GM18508 (cell line): ENCODE results near the gene DACT3.

ENCODE experiments used
- ATAC-seq: cut with Tn5 transposase; IDR thresholded peaks from one replicate; pipeline ENCODE4 v1.9.1; 2021; ENCODE audit warnings: moderate number of reproducible peaks; ENCODE audit not compliant: insufficient read depth, unreplicated experiment

DACT3 gene

GRCh38 chr19:46670813-46671212, 9.8 kb upstream of the DACT3 start:
- ATAC-seq = no peak

- ATAC-seq = no peak
Measured at GRCh38 chr19:46668662-46669061, 7.7 kb upstream of the DACT3 start.

DNA sequence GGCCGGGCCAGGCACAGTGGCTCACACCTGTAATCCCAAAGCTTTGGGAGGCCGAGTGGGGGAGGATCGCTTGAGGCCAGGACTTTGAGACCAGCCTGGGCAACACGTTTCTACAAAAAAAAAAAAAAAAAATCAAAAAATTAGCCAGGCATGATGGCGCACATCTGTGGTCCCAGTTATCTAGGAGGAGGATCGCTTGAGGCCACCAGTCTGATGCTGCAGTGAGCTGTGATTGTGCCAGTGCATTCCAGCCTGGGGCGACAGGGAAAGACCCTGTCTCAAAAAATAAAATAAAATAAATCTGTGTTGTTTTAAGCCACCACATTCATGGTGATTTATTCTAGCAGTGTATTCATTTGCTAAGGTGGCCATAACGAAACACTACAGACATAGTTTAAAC, 4.1 kb upstream of the DACT3 start:
- no peak for ATAC-seq

DNA sequence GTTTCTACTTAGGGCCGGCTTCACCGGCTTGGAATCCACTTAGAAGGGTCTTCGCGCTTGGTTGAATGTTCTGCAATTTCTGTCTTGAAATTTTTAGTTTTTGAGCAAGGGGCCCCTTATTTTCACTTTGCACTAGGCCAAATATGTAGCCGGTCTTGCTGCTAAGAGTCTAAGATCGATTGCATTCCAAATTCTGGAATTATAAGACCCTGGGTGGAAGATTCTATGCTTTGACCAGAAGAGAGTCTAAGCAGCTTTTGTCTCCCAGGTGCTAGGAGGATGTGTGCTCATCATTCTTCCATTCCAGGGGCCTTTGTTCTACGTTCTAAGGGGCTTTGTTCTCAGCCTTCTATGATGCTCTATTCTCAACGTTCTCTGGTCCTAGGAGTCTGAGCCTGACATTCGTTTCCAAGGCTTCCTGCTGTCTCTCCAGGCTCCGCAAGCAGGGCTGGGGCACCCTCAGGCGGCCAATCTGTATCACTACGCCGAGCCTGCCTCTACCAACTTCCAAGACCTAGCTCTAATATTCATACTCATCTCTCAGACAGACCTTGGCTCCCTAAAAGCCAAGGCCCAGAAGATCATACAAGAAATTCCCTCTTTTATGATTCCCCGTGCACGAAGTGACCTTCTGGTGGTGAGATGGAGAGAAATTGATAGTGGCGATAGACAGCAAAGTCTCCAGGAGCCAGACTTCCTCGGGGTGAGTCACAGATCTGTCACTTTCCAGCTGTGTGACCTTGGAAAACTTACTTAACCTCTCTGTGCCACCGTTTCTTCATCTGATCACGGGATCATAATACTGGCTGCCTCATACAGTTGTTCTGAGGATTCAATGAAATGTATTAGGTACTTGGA, 982 bp upstream of the DACT3 start:
- no peak for ATAC-seq

DNA sequence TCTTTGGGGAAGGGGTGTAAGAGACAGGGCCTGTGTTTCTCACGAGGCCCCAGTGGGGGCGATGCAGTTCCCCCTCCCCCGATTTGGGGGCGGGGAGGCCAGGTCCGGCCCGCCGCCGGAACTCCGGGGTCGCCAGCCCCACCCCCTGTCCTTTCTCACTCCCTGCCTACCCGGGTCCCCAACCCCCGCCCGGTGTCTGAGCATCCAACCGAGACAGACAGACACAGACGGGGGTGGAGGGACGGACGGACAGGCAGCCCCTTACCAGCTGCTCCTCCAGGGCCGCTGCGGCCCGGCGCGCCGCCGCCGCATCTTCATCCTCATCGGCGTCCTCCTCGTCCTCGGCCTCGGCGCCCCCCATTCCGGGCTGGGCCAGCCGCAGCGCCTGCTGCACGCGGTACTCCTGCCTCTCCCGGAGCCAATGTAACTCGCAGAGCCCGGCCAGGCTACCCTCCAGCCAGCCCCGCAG, 397 bp downstream of the DACT3 start:
- ATAC-seq = no peak

DNA sequence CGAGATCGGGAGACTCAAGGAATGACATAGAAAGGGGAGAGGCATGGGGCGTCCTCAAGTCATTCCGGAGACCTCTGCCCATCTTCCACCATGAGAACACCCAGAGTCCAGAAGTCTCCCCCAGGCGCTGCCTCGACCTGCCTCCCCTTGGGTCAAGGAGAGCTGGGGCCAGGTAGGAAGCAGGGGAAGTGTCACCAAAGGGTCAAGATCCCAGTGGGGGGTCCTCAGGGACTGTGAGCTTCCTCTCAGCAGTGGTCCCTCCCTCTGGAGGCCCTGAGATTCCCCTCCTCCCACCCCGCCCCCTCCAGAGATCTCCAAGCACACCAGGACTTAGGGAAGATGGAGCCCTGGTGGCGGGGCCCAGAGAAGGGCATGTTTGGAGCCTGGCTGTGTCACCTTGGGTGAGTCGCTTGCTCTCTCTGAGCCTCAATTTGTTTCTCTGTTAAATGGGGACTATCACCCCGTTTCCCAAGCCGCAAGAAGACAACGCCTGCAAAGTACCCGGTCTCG, 919 bp downstream of the DACT3 start:
- ATAC-seq = no peak

DNA sequence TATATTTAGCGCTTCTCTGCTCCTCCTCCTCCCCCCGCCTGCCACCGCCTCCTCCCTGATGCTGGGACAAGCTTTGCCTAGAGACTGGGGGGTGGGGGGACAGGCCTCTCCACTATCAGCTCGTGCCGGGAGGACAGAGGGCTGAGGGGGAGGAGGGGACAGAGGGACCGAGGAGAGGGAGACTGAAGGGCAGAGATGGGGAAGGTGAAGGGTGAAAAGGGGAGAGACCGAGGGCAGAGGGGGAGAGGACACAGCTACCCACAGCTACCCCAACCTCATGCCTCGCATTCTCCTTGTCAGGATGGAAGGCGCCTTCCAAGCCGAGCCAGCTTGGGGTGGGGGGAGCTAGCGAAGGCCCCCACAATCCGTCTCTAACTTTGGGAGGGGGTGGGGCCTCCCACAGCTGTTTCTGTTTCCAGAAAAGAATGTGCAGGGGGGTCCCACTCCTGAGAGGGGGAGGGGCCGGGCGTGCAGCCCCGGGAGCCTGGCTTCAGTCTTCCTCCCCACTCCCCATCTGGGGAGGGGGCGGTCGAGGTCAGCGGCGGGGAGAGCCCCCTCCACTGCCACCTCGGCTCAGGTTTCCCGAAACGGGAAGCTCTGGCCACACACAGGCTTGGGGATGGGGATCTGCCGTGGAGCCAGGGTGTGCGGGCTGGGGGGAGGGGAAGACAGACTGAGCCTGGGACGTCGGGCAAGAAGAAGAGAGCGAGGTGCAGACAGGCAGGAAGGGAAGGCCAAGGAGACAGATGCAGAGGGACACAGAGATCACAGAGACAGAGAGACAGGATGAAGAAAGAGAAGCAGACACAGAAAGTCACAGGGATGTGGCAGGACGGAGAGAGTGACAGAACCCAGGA, 1.6 kb downstream of the DACT3 start:
- no peak for ATAC-seq

GRCh38 chr19:46656541-46656940, 4.4 kb downstream of the DACT3 start:
- ATAC-seq = no peak

DNA sequence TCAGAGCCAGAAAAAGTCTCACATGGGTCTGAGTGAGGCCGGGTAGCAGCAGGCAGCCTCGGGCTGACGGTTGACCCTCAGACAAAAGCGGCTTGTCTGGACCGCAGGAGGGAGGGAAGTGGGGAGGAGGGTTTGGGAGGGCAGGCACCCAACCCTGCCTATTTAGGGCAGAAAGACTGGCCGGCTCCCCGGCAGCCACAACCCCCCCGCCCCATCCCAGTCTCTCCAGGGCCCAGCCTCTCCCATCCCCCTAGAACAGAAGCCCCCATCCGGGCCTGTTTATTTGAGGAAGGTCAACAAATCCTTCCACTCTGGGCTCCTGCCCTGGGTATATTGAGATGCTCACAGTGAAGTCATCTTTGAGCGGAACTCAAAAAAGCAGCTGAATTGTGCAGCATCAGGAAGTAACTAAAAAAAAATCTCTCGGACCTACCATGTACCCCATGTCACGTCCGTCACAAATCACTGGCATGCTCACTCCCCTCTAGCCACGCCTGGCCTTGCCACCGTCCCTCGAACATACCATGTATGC, 6.3 kb downstream of the DACT3 start:
- no peak for ATAC-seq

GRCh38 chr19:46650445-46650844, 10.5 kb downstream of the DACT3 start:
- no peak for ATAC-seq

GRCh38 chr19:46648961-46649960, 11.7 kb downstream of the DACT3 start:
- ATAC-seq = no peak

GRCh38 chr19:46648060-46648960, 12.7 kb downstream of the DACT3 start:
- ATAC-seq = no peak

GRCh38 chr19:46646402-46646801, 14.6 kb downstream of the DACT3 start:
- no peak for ATAC-seq

DNA sequence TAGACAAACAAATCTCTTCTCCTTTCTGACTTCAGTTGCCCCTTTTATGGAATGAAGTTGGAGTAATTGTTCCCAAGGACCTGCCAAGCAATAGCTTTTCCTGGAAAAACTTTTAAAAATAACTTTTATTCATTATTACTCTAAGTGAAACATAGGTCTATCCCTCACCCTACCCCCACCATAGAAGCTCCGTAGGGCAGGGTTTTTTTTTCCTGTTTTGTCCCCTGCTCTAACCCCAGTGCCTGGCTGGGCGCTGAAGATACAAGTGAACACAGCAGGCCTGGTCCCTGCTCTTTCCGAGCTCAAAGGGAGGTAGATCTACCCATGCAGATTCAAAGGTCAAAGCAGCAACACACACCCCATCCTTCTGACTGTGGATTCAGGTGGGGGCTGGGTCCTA, 16.3 kb downstream of the DACT3 start:
- ATAC-seq = no peak

GRCh38 chr19:46640656-46641055, 20.3 kb downstream of the DACT3 start:
- no peak for ATAC-seq

- no peak for ATAC-seq
Measured at GRCh38 chr19:46639358-46640182, 21.4 kb downstream of the DACT3 start.

GRCh38 chr19:46637224-46637623, 23.8 kb downstream of the DACT3 start:
- no peak for ATAC-seq
